CD4-positive, alpha-beta T cell (primary cell): ENCODE data around the gene CLDN10. TPM values are rescaled to one million over a fixed set of nuclear protein-coding genes. Genes with fewer than 3 reads are reported as not detected.

Experiments used
- ATAC-seq: fragments of 200-7000 bp; cut with Tn5 transposase; one replicate; pipeline ENCODE4 v1.10.0; 2022; ENCODE audit warnings: mild to moderate bottlenecking; ENCODE audit not compliant: poor library complexity
- CTCF ChIA-PET: fragments of 350-600 bp; sonication (Branson Sonifier 250); formaldehyde crosslinking; loops from one replicate; lab custom pipeline; 2021; ENCODE audit warnings: antibody characterized with exemption, inconsistent platforms; lab: Charles Lee
- POLR2A ChIA-PET: fragments of 350-600 bp; sonication (Branson Sonifier 250); formaldehyde crosslinking; loops from one replicate; lab custom pipeline; 2021; ENCODE audit warnings: antibody characterized with exemption, inconsistent platforms; lab: Charles Lee
- DNase-seq, 14 experiments: peaks; one replicate each; pipeline ENCODE4 v3.0.0-alpha.2; 2013 to 2020; ENCODE audit warnings: mixed read lengths in 2 of 14
- H3K27ac ChIP-seq, 2 donors: one replicate each; pipeline versions ENCODE4 v1.5.1 to v1.7.0; 2013; ENCODE audit warnings: low read length in 2 of 2, low read depth in 1 of 2, mild to moderate bottlenecking in 1 of 2
- H3K27me3 ChIP-seq, 2 experiments: 1 replicate in 1 of 2; 2 replicates in 1 of 2; pipeline versions ENCODE4 v1.6.1 to v1.7.0; 2013; ENCODE audit warnings: low read length in 2 of 2, control low read depth in 1 of 2, mild to moderate bottlenecking in 1 of 2, moderate library complexity in 1 of 2; ENCODE audit not compliant: insufficient read depth in 2 of 2, control insufficient read depth in 1 of 2
- H3K36me3 ChIP-seq: one replicate; pipeline ENCODE4 v1.6.1; 2013; ENCODE audit warnings: low read length, control low read depth; ENCODE audit not compliant: insufficient read depth
- H3K4me1 ChIP-seq: one replicate; pipeline ENCODE4 v1.6.1; 2013; ENCODE audit warnings: low read length, control low read depth; ENCODE audit not compliant: insufficient read depth
- H3K4me3 ChIP-seq: one replicate; pipeline ENCODE4 v1.5.1; 2013; ENCODE audit warnings: mild to moderate bottlenecking, low read length, moderate library complexity
- H3K9me3 ChIP-seq, 2 experiments: 1 replicate in 1 of 2; 2 replicates in 1 of 2; pipeline versions ENCODE4 v1.6.1 to v1.7.0; 2013; ENCODE audit warnings: low read length in 2 of 2, mild to moderate bottlenecking in 2 of 2, control low read depth in 1 of 2, moderate library complexity in 1 of 2; ENCODE audit not compliant: control insufficient read depth in 1 of 2, insufficient read depth in 1 of 2
- H3K27ac Mint-ChIP-seq: one replicate; pipeline ENCODE4 v1.8.0; 2020; ENCODE audit warnings: mixed read lengths
- H3K27me3 Mint-ChIP-seq: one replicate; pipeline ENCODE4 v1.8.0; 2021; ENCODE audit warnings: mixed read lengths
- H3K36me3 Mint-ChIP-seq: one replicate; pipeline ENCODE4 v1.8.0; 2021; ENCODE audit warnings: low read depth, mixed read lengths
- H3K4me1 Mint-ChIP-seq: one replicate; pipeline ENCODE4 v1.8.0; 2021; ENCODE audit warnings: low read depth, mixed read lengths
- H3K4me3 Mint-ChIP-seq: one replicate; pipeline ENCODE4 v1.8.0; 2020; ENCODE audit warnings: mild to moderate bottlenecking, mixed read lengths
- H3K9me3 Mint-ChIP-seq: one replicate; pipeline ENCODE4 v1.8.0; 2020; ENCODE audit warnings: mixed read lengths
- intact Hi-C, 2 experiments: fragments of 100-400 bp; cut with DNase I in 1 of 2; cut with micrococcal nuclease in 1 of 2; formaldehyde crosslinking; loops; one replicate each; pipeline versions ENCODE4 v1.15.1 to v1.9.0; 2023 to 2025; cut with DNase I, micrococcal nuclease
- total RNA-seq, 174 experiments: library from RNA in 2 of 174; stranded (reverse) in 2 of 174; gene quantifications; one replicate each; pipeline ENCODE4 v1.2.3 and lab custom pipeline; 2021 to 2026
- TF ChIP-seq, protein P1 (sequence below): fragments of 200-600 bp; IDR thresholded peaks from one replicate; pipeline ENCODE4 v1.8.0; 2022; ENCODE audit warnings: antibody characterized with exemption, mild to moderate bottlenecking

The CLDN10 gene
- total RNA-seq, 2 experiments from 2014 or later: not detected

DNA sequence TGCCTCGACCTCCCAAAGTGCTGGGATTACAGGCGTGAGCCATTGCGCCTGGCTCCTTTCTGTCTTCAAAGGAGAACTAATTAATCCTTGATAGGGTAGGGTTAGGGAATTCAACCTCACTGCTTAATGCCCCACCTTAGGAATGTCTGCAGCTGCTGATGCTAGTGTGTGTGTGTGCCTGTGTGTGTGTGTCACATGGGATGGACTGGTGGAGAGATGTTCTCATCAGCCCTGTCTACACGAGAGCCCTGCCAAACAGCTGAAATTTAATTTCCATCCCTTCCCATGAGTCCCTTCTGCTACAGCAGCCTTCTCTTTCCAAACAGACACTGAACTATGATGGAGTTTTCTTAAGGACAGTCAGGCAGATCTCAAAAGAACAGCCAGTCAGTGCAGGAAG is 46.5 kb upstream of the CLDN10 start:
- Mint-ChIP-seq H3K27me3 (peaks cover 7% of the 10 kb centered on the region), H3K4me1 (no peaks in the 10 kb centered on the region), H3K27ac (no peak overlapping the region), H3K36me3 (no peaks in the 10 kb centered on the region), H3K9me3 (no peaks in the 10 kb centered on the region), H3K4me3 (no peak overlapping the region)
- Histone ChIP-seq H3K4me1 (no peaks in the 10 kb centered on the region), H3K4me3 (no peak overlapping the region), H3K27ac (no peak overlapping the region), H3K36me3 (no peaks in the 10 kb centered on the region), H3K9me3 (peaks cover 0 to 4% of the 10 kb centered on the region in 2 experiments), H3K27me3 (peaks cover 3 to 10% of the 10 kb centered on the region in 2 experiments)
- ATAC-seq (no peak), DNase-seq (no peak)
- ChIA-PET CTCF (no interaction called here), POLR2A (no interaction called here)
- intact Hi-C loops: no loop called here
- TF ChIP-seq, protein P1, sequence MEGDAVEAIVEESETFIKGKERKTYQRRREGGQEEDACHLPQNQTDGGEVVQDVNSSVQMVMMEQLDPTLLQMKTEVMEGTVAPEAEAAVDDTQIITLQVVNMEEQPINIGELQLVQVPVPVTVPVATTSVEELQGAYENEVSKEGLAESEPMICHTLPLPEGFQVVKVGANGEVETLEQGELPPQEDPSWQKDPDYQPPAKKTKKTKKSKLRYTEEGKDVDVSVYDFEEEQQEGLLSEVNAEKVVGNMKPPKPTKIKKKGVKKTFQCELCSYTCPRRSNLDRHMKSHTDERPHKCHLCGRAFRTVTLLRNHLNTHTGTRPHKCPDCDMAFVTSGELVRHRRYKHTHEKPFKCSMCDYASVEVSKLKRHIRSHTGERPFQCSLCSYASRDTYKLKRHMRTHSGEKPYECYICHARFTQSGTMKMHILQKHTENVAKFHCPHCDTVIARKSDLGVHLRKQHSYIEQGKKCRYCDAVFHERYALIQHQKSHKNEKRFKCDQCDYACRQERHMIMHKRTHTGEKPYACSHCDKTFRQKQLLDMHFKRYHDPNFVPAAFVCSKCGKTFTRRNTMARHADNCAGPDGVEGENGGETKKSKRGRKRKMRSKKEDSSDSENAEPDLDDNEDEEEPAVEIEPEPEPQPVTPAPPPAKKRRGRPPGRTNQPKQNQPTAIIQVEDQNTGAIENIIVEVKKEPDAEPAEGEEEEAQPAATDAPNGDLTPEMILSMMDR: no peak

DNA sequence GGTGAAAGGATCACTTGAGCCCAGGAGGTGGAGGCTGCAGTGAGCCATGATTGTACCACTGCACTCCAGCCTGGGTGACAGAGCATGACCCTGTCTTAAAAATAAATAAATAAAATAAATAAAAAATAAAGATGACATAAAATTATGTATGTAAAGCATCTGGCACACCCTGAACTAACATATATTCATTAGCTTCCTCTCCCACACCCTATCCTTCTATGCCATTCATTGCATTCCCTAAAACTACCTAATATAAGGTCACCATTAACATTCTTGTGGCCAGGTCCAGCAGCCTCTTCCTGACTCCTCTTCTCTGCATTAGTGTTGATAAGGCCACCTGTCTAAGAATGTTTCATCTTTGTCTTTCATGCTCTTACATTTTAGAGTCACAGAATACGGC is 44.5 kb upstream of the CLDN10 start:
- no peaks in the 10 kb centered on the region for H3K4me1 Mint-ChIP-seq
- Histone ChIP-seq H3K36me3 (no peaks in the 10 kb centered on the region), H3K4me1 (no peaks in the 10 kb centered on the region), H3K27ac (no peak overlapping the region), H3K4me3 (no peak overlapping the region), H3K9me3 (no peaks in the 10 kb centered on the region), H3K27me3 (peaks cover 3 to 10% of the 10 kb centered on the region in 2 experiments)
- TF ChIP-seq, protein P1: no peak
- DNase-seq (no peak), ATAC-seq (no peak)
- no peak overlapping the region for H3K4me3 Mint-ChIP-seq
- H3K9me3 Mint-ChIP-seq: no peaks in the 10 kb centered on the region
- peaks cover 7% of the 10 kb centered on the region for H3K27me3 Mint-ChIP-seq
- no peak overlapping the region for H3K27ac Mint-ChIP-seq
- ChIA-PET CTCF (no interaction called here), POLR2A (no interaction called here)
- intact Hi-C loops: no loop called here
- no peaks in the 10 kb centered on the region for H3K36me3 Mint-ChIP-seq

DNA sequence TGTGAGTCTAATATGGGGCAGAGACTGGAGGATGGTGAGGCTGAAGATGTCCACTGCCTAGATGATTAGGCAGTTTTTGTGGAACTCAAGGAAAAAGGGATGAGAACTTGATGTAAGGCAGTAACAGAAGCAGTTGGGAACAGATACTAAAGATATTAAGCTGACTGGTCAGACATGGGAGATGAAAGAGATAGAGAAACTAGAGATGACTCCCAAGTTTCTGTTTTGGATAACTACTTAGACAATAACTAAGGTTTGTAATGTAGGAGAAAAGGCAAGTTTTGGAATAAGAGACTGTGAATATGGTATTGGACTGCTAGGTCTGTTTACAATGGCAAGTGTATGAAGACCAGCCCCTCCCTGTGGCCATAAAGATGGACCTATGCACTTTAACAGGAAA is 43.5 kb upstream of the CLDN10 start:
- ATAC-seq (no peak), DNase-seq (no peak)
- Mint-ChIP-seq H3K4me3 (no peak overlapping the region), H3K4me1 (no peaks in the 10 kb centered on the region), H3K27ac (no peak overlapping the region), H3K27me3 (peaks cover 12% of the 10 kb centered on the region), H3K36me3 (no peaks in the 10 kb centered on the region), H3K9me3 (no peaks in the 10 kb centered on the region)
- intact Hi-C loops: no loop called here
- ChIA-PET CTCF (no interaction called here), POLR2A (no interaction called here)
- Histone ChIP-seq H3K27me3 (peaks cover 3 to 10% of the 10 kb centered on the region in 2 experiments), H3K4me3 (no peak overlapping the region), H3K4me1 (no peaks in the 10 kb centered on the region), H3K27ac (no peak overlapping the region), H3K9me3 (no peaks in the 10 kb centered on the region), H3K36me3 (no peaks in the 10 kb centered on the region)
- TF ChIP-seq, protein P1: no peak
